PC-3 (cell line): ENCODE results near the gene GNG4. TPM values are rescaled to one million over a fixed set of nuclear protein-coding genes. Genes with fewer than 3 reads are reported as not detected.

Source experiments
- ATAC-seq: fragments of 200-7000 bp; cut with Tn5 transposase; 2 replicates; pipeline ENCODE4 v1.9.1; 2020; ENCODE audit warnings: mild to moderate bottlenecking, moderate library complexity
- BruUV-seq: library from RNA; stranded (reverse); fragments of 400-500 nt; replicated peaks from 2 replicates; lab custom pipeline; 2021; lab: Mats Ljungman, UMichigan
- CTCF ChIA-PET: fragments of 300-600 bp; sonication (Branson Sonifier 250); formaldehyde crosslinking; loops from one replicate; lab custom pipeline; 2022; ENCODE audit warnings: antibody characterized with exemption; lab: Charles Lee
- POLR2A ChIA-PET: fragments of 300-600 bp; sonication (Branson Sonifier 250); formaldehyde crosslinking; loops from one replicate; lab custom pipeline; 2022; ENCODE audit warnings: antibody characterized with exemption; ENCODE audit not compliant: unreplicated experiment; lab: Charles Lee
- DNase-seq: peaks from one replicate; pipeline ENCODE4 v3.0.0-alpha.2; 2015
- H2AFZ ChIP-seq: fragments of 300-600 bp; sonication (generic); 2 replicates; pipeline ENCODE4 v1.6.0; 2016; ENCODE audit warnings: antibody characterized with exemption, low read length
- H3F3A ChIP-seq: fragments of 300-600 bp; sonication (generic); one replicate; pipeline ENCODE4 v1.6.0; 2017; ENCODE audit warnings: antibody characterized with exemption, low read length, control low read depth, mild to moderate bottlenecking; ENCODE audit not compliant: unreplicated experiment
- H3K27ac ChIP-seq: fragments of 300-600 bp; sonication (generic); 2 replicates; pipeline ENCODE4 v1.5.1; 2016; ENCODE audit warnings: mild to moderate bottlenecking, low read length
- H3K27me3 ChIP-seq: fragments of 300-600 bp; sonication (generic); 2 replicates; pipeline ENCODE4 v1.6.1; 2016; ENCODE audit warnings: low read length, mixed read lengths
- H3K36me3 ChIP-seq: fragments of 300-600 bp; sonication (generic); 2 replicates; pipeline ENCODE4 v1.6.1; 2016; ENCODE audit warnings: low read depth, mixed run types, low read length, mixed read lengths
- H3K4me1 ChIP-seq: fragments of 300-600 bp; sonication (generic); 2 replicates; pipeline ENCODE4 v1.5.1; 2016; ENCODE audit warnings: low read length; ENCODE audit not compliant: insufficient read depth
- H3K4me2 ChIP-seq: fragments of 300-600 bp; sonication (generic); 2 replicates; pipeline ENCODE4 v1.6.0; 2016; ENCODE audit warnings: low read length
- H3K4me3 ChIP-seq: fragments of 300-600 bp; sonication (generic); 2 replicates; pipeline ENCODE4 v1.5.1; 2016; ENCODE audit warnings: mild to moderate bottlenecking, low read length, mixed read lengths
- H3K79me2 ChIP-seq: fragments of 300-600 bp; sonication (generic); 2 replicates; pipeline ENCODE4 v1.6.1; 2017; ENCODE audit warnings: low read length, mixed read lengths
- H3K9ac ChIP-seq: fragments of 300-600 bp; sonication (generic); 2 replicates; pipeline ENCODE4 v1.6.0; 2016; ENCODE audit warnings: mild to moderate bottlenecking, low read length
- H3K9me2 ChIP-seq: fragments of 300-600 bp; sonication (generic); replicated peaks from 2 replicates; pipeline ENCODE4 v1.6.1; 2016; ENCODE audit warnings: mixed run types, low read length, mixed read lengths
- H3K9me3 ChIP-seq: fragments of 300-600 bp; sonication (generic); 2 replicates; pipeline ENCODE4 v1.6.1; 2016; ENCODE audit warnings: low read length, mixed read lengths
- H4K20me1 ChIP-seq: fragments of 300-600 bp; sonication (generic); 2 replicates; pipeline ENCODE4 v1.6.1; 2016; ENCODE audit warnings: low read length, mixed read lengths
- CTCF ChIP-seq: fragments of 300-600 bp; sonication (generic); conservative IDR thresholded peaks from 2 replicates; pipeline ENCODE4 v1.5.1; 2017; ENCODE audit warnings: antibody characterized with exemption, low read depth, mild to moderate bottlenecking, low read length
- EZH2 ChIP-seq: fragments of 300-600 bp; sonication (generic); IDR thresholded peaks from one replicate; pipeline ENCODE4 v1.6.1; 2017; ENCODE audit warnings: antibody characterized with exemption, mild to moderate bottlenecking, low read length; ENCODE audit not compliant: unreplicated experiment
- EZH2phosphoT487 ChIP-seq: fragments of 300-600 bp; sonication (generic); IDR thresholded peaks from 2 replicates; pipeline ENCODE4 v1.6.1; 2018; ENCODE audit warnings: mild to moderate bottlenecking, antibody characterized with exemption, low read length, borderline replicate concordance
- intact Hi-C: fragments of 100-400 bp; cut with micrococcal nuclease; formaldehyde crosslinking; loops from 2 replicates; pipeline ENCODE4 v1.9.0; 2023
- total RNA-seq: library from RNA; depleted of rRNA; stranded (reverse); fragments of >200 nt; gene quantifications from 2 replicates; pipeline ENCODE4 v1.2.3, GENCODE V29; 2014

Gene GNG4
- total RNA-seq, 1 experiment from 2014 or later: 0.80 TPM

- H3K4me3 ChIP-seq: no peak overlapping the region
- intact Hi-C loops: no loop called here
- H3F3A ChIP-seq: no peaks in the 10 kb centered on the region
- no TSS peak for BruUV-seq
- H3K4me1 ChIP-seq: no peaks in the 10 kb centered on the region
- ATAC-seq: no peak
- H4K20me1 ChIP-seq: no peaks in the 10 kb centered on the region
- DNase-seq: no peak
- no peaks in the 10 kb centered on the region for H3K36me3 ChIP-seq
- H3K9ac ChIP-seq: no peak overlapping the region
- ChIA-PET POLR2A (no interaction called here), CTCF (no interaction called here)
- no peak overlapping the region for H3K4me2 ChIP-seq
- H3K79me2 ChIP-seq: no peaks in the 10 kb centered on the region
- H2AFZ ChIP-seq: no peak overlapping the region
- H3K9me2 ChIP-seq: no peaks in the 10 kb centered on the region
- H3K9me3 ChIP-seq: no peaks in the 10 kb centered on the region
- TF ChIP-seq EZH2phosphoT487 (no peak), EZH2 (no peak), CTCF (no peak)
- no peaks in the 10 kb centered on the region for H3K27me3 ChIP-seq
- no peak overlapping the region for H3K27ac ChIP-seq
These were observed 32.6 kb upstream of the GNG4 start for GRCh38 chr1:235682216-235682615.

- CTCF ChIA-PET: no interaction called here
These were observed 30.1 kb upstream of the GNG4 start for GRCh38 chr1:235679644-235680043.

More at GRCh38 chr1:235679644-235680043, 30.1 kb upstream of the GNG4 start:
- H3K27ac ChIP-seq: no peak overlapping the region
- H3K79me2 ChIP-seq: no peaks in the 10 kb centered on the region
- no peaks in the 10 kb centered on the region for H3K4me1 ChIP-seq
- no peaks in the 10 kb centered on the region for H3K9me2 ChIP-seq
- peaks cover 22% of the 10 kb centered on the region for H3K36me3 ChIP-seq
- no peak overlapping the region for H3K4me2 ChIP-seq
- ATAC-seq (no peak), DNase-seq (no peak)
- H2AFZ ChIP-seq: no peak overlapping the region
- POLR2A ChIA-PET: no interaction called here
- no peaks in the 10 kb centered on the region for H3K9me3 ChIP-seq
- no TSS peak for BruUV-seq
- H3K9ac ChIP-seq: no peak overlapping the region
- no peak for TF ChIP-seq EZH2
- no peak for TF ChIP-seq CTCF
- TF ChIP-seq EZH2phosphoT487: no peak
- intact Hi-C loops: no loop called here
- no peaks in the 10 kb centered on the region for H3F3A ChIP-seq
- H3K4me3 ChIP-seq: no peak overlapping the region
- no peaks in the 10 kb centered on the region for H4K20me1 ChIP-seq
- H3K27me3 ChIP-seq: no peaks in the 10 kb centered on the region
